Activated CD8-positive, alpha-beta memory T cell treated with anti-CD3 and anti-CD28 coated beads for 36 hours (primary cell): Measurements from ENCODE around the gene UCN2. TPM values are rescaled to one million over a fixed set of nuclear protein-coding genes. Genes with fewer than 3 reads are reported as not detected.

Experiments used
- CTCF ChIA-PET: fragments of 350-600 bp; sonication (Branson Sonifier 250); formaldehyde crosslinking; loops from one replicate; lab custom pipeline; 2021; ENCODE audit warnings: antibody characterized with exemption; lab: Charles Lee
- POLR2A ChIA-PET: fragments of 350-600 bp; sonication (Branson Sonifier 250); formaldehyde crosslinking; loops from one replicate; lab custom pipeline; 2021; ENCODE audit warnings: antibody characterized with exemption; lab: Charles Lee
- total RNA-seq, 2 experiments: library from RNA; stranded (reverse); gene quantifications; one replicate each; pipeline ENCODE4 v1.2.3, GENCODE V29; 2021

UCN2 gene
- total RNA-seq, 2 experiments from 2014 or later, result not detected

DNA sequence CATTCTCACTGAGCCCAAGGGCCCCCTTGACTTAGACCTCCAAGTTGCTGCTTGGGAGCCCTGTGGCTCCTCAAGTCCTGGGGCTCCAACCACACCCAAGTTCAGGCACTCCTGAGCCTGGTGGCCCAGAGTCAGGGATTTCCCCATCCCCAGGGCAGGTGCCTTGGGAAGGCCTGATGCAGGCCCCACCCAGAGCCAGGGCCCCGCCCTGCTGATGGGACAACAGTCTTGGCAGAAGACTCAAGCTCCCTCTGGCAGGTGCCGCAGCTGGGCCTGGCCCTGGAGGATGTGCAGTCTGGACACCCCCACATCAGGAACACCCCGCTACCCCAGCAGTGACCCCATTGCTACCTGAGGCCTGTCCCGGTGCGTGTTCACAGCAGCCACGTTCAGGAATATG lies 41.9 kb downstream of the UCN2 start:
- POLR2A ChIA-PET, result no interaction called here
- CTCF ChIA-PET, result interaction anchor here (0.6 kb wide), 1 partner anchor 884 kb away, joined by 3 read pairs; no protein-coding TSS in a partner anchor

DNA sequence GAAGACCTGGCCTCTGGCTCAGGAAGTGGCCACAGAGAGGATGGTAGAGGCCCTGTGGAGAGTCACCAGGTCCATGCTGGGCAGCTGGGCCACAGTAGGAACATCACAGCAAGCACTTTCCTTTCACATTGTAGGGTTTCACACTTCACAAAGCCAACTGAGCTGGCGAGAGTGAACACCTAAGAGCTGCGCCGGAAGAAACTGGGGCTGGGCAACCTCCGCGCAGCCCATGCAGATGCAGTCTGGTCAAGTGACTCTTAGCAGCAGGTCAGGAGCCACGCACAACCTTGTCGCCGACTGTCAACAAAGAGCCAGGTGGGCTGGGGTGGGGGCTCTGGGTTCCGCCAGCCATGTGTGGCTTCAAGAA lies 44.3 kb downstream of the UCN2 start:
- ChIA-PET POLR2A (no interaction called here), CTCF (interaction anchor here (2.4 kb wide), 1 partner anchor 83 kb away, joined by 5 read pairs; no protein-coding TSS in a partner anchor)

DNA sequence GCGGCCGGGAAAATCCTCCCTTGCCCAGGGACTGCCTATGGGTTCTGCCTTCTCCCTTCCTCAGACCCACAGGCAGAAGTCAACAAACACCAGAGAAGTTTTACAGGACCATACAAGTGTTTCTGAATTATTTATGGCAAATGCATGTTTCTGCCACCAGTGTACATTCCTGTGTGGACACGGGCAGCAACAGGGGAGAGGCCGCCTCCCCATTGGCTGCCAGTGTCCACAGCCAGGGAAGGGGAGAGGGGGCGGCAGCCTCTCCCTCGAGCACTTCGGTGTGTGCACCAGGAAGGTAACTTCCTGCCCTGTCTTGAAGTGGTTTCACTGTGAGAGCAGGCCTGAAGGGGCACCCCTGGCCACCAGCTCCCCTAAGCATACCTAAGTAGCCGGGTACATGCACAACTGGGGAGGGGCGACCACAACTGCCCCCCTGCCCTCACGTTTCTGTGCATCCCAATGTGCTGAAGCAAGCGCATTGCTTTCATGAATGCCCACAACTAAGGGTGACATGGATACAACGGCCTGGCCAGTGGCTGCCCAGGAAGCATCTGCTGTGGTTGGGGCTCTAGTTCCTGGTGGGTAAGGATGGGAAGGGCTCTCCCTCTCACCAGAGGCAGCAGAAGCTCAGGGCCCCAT lies 44.8 kb downstream of the UCN2 start:
- ChIA-PET CTCF (interaction anchor here (2.4 kb wide), 1 partner anchor 83 kb away, joined by 5 read pairs; no protein-coding TSS in a partner anchor), POLR2A (no interaction called here)

DNA sequence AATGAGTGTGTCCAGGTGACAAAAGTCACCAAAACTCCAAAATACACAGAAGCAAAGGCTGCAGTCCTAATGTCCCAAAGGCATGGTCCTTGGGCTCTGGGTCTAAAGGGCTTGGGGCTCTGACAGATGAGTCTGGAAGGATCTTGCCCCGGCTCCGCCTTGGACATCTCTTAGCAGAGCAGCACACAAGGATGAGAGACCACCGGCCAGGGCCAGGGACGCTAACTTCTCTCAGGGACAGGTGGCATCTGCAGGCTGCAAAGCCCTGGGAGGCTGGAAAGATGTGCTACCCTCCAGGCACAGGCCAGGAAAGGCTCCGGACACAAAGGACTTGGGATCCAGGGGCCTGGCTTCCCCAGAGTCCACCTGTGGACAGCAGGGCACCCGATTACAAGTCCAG lies 45.5 kb downstream of the UCN2 start:
- ChIA-PET POLR2A (no interaction called here), CTCF (no interaction called here)

DNA sequence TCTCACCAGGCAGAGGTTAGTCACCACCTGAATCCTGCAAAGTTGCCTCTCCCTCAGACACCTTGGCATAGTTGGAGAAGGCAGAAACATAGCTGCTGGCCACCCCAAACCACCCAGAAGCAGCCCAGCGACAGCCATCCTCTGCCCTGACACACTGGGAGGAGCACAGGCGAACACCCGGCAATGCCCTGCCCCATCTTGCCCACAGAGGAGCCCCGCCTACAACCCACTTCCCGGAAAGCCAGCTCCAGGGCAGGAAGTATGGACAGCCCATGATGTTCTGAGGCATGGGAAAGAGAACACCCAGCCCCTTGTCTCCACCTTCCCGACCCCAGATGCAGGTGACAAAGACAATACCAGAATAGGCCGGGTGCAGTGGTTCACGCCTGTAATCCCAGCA lies 47.0 kb downstream of the UCN2 start:
- POLR2A ChIA-PET, result no interaction called here
- CTCF ChIA-PET, result interaction anchor here (0.8 to 0.9 kb wide), 2 partner anchors 43 to 80 kb away, joined by 3 read pairs; no protein-coding TSS in a partner anchor

DNA sequence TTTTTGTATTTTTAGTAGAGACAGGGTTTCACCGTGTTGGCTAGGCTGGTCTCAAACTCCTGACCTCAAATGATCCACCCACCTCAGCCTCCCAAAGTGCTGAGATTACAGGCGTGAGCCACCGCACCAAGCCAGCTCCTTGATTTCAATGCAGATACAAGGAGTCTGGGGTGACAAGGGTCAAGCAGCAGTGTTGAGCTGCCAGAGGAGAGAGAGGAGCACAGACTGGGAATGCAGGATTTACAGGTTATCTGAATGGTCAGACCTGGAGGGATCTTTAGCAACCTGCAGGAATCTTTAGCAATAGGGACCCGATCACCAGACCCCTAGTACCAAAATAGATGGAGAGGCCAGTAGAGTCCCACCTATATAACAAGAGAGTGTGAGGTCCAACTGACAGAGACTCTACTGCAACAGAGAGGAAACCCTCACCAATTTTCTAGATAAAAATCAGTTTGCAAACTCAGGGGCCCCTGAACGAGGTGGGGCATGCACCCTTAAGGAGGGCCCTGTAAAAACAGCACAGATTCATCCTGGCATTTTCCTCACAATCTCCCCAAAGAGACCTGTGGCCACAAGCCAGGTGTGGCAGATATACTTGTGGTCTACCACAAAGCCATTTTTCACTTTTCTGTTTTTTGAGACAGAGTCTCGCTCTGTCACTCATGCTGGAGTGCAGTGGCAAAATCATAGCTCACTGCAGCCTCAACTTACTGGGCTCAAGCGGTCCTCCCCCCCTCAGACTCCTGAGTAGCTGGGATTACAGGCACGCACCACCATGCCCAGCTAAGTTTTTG lies 49.0 kb downstream of the UCN2 start:
- CTCF ChIA-PET, result interaction anchor here (1.0 kb wide), 1 partner anchor 9 kb away, joined by 3 read pairs; no protein-coding TSS in a partner anchor
- POLR2A ChIA-PET, result interaction anchor here (0.6 kb wide), 1 partner anchor 213 kb away, joined by 3 read pairs; no protein-coding TSS in a partner anchor

Other genes starting within 250 kb of the UCN2 start
- gene SPINK8, start 230.1 kb downstream of the UCN2 start, total RNA-seq, result not detected
- gene FBXW12, start 191.6 kb downstream of the UCN2 start, total RNA-seq, result not detected
- 1 to 10 TPM; 4.9 to 5.3 TPM for gene PLXNB1, start 133.7 kb downstream of the UCN2 start, total RNA-seq
- gene CCDC51, start 123.7 kb downstream of the UCN2 start, total RNA-seq, result 10 to 100 TPM; 28.3 to 30.7 TPM
- 100 to 1,000 TPM; 402 to 429 TPM for gene TMA7, start 123.5 kb downstream of the UCN2 start, total RNA-seq
- 10 to 100 TPM; 20.8 to 21.3 TPM for gene ATRIP, start 117.0 kb downstream of the UCN2 start, total RNA-seq
- gene SHISA5, start 59.6 kb downstream of the UCN2 start, total RNA-seq, result 10 to 100 TPM; 78.1 to 87.2 TPM
- gene PFKFB4, start 7.0 kb downstream of the UCN2 start, total RNA-seq, result 10 to 100 TPM; 16.2 to 18.7 TPM
- gene COL7A1, start 31.5 kb upstream of the UCN2 start, total RNA-seq, result 1 to 10 TPM in 1 of 2 experiments, under 1 TPM in 1; 0.99 to 1.3 TPM
- gene UQCRC1, start 45.9 kb upstream of the UCN2 start, total RNA-seq, result 100 to 1,000 TPM; 230 to 237 TPM
- gene TMEM89, start 58.0 kb upstream of the UCN2 start, total RNA-seq, result not detected
- 10 to 100 TPM; 30.4 to 32.8 TPM for gene SLC26A6, start 71.7 kb upstream of the UCN2 start, total RNA-seq
- 10 to 100 TPM; 23.6 to 24.4 TPM for gene CELSR3, start 99.1 kb upstream of the UCN2 start, total RNA-seq
- 10 to 100 TPM; 42.2 to 42.6 TPM for gene NCKIPSD, start 122.1 kb upstream of the UCN2 start, total RNA-seq
- 10 to 100 TPM; 42.8 to 47.9 TPM for gene IP6K2, start 153.4 kb upstream of the UCN2 start, total RNA-seq